Thyroid gland (tissue), 4 donors: ENCODE data around the gene SYNPO2L.

Experiments used
- POLR2A ChIP-seq, 2 donors: fragments of 450-650 bp; IDR thresholded peaks; one replicate each; pipeline ENCODE4 v1.6.1; 2017; ENCODE audit warnings: antibody characterized with exemption in 2 of 2, mild to moderate bottlenecking in 2 of 2, moderate library complexity in 1 of 2
- TF ChIP-seq, protein P1 (sequence below), 6 experiments: fragments of 200-600 bp in 3 of 6; fragments of 450-650 bp in 3 of 6; sonication (generic) in 3 of 6; IDR thresholded peaks; one replicate each; pipeline ENCODE4 v1.5.1; 2016 to 2019; ENCODE audit warnings: antibody characterized with exemption in 6 of 6, mild to moderate bottlenecking in 2 of 6, inconsistent platforms in 1 of 6, moderate library complexity in 1 of 6

DNA sequence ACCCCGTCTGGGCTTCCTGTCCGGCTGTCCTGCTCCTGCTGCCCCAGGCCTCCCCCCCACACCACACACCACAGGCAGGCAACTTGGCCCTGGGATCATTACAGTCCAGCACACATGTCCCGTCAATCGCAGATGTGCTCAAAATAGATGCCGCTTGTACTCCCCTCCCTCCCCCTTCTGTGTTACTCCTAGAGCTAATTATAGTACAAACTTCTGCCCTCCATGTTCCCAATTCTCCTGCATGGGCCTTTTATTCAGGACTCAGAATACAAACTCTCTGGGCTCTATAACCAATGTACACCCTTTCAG, at the start of gene SYNPO2L:
- TF ChIP-seq, protein P1, sequence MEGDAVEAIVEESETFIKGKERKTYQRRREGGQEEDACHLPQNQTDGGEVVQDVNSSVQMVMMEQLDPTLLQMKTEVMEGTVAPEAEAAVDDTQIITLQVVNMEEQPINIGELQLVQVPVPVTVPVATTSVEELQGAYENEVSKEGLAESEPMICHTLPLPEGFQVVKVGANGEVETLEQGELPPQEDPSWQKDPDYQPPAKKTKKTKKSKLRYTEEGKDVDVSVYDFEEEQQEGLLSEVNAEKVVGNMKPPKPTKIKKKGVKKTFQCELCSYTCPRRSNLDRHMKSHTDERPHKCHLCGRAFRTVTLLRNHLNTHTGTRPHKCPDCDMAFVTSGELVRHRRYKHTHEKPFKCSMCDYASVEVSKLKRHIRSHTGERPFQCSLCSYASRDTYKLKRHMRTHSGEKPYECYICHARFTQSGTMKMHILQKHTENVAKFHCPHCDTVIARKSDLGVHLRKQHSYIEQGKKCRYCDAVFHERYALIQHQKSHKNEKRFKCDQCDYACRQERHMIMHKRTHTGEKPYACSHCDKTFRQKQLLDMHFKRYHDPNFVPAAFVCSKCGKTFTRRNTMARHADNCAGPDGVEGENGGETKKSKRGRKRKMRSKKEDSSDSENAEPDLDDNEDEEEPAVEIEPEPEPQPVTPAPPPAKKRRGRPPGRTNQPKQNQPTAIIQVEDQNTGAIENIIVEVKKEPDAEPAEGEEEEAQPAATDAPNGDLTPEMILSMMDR (IDR thresholded peaks at IDR 0.05) = no peak
- no peak for TF ChIP-seq POLR2A (IDR thresholded peaks at IDR 0.05)
